ENCODE data around the gene DMRT1.

DNA sequence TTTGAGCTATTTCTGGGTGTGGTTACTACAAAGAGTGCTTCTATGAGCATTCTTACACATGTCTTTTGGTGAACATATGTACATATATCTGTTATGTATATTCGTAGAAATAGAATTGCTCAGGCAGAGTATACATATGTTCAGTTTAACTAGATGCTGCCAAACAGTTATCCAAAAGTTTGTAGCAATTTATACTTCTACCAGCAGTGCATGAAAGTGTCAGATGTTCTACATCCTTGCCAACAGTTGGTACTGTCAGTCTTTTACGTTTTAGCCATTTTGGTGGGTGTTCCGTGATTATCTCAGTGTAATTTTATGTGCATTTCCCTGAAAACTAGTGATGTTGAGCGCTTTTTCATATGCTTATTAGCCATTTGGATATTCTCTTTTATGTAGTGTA is 172.7 kb downstream of the DMRT1 start:
- TF ChIP-seq CTCF (IDR thresholded peaks at IDR 0.05) (no peak), EZH2 (IDR thresholded peaks at IDR 0.05) (no peak), EZH2phosphoT487 (IDR thresholded peaks at IDR 0.05) (no peak)

All from neural progenitor cell (in vitro differentiated cells).